H54 (cell line): ENCODE results near the gene B3GNT9.

Source experiments
- DNase-seq: peaks from one replicate; pipeline ENCODE4 v3.0.0; 2011; ENCODE audit warnings: low spot score, mixed read lengths; ENCODE audit not compliant: insufficient read length
- FAIRE-seq: peaks from 3 replicates; lab custom pipeline; 2011; peaks lifted over from hg19 to GRCh38; lab: Jason Lieb, UNC
- POLR2A ChIP-seq: IDR thresholded peaks from 2 replicates; pipeline ENCODE4 v1.6.1; 2011; ENCODE audit warnings: low read depth, mild to moderate bottlenecking, low read length

The B3GNT9 gene

GRCh38 chr16:67182288-67182687 is 31.5 kb upstream of the B3GNT9 start:
- no peak for FAIRE-seq
- TF ChIP-seq POLR2A = no peak
- DNase-seq = no peak

GRCh38 chr16:67181346-67181745 is 30.5 kb upstream of the B3GNT9 start:
- FAIRE-seq (peak; percentile 65), DNase-seq (peak; percentile 95)
- no peak for TF ChIP-seq POLR2A

- FAIRE-seq (no peak), DNase-seq (no peak)
- no peak for TF ChIP-seq POLR2A
These were observed 29.4 kb upstream of the B3GNT9 start for GRCh38 chr16:67180166-67180565.

DNA sequence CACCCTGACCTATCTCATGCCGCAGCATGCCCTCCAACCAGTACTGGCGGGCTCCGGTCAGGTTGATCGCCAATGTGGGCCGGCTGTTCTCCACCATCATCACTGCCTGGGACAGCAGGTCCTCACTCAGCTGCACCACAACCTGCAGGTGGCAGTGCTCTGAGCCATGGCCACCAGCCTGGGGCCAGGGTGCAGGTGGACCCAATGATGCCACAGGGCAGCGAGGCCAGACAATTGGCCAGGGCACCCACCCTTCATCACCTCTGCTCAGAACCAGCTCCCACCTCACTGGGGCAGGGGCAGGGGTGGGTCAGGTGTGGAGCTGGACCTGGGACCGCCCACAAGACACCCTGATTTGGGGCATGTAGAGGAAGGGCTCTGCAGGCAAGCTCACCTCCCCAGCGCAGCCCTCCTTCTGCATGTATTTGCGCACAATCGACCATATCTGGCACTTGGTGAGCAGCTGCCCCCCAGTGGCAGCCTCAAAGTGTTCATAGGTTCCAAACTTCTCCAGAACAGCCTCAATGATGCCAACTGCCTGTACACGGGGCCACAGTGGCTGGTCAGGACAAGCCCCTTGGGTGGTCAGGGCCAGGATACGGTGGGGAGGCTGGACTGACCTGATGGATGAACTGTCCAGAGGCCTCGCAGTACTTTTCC is 28.8 kb upstream of the B3GNT9 start:
- no peak for TF ChIP-seq POLR2A
- no peak for DNase-seq
- FAIRE-seq = no peak

DNA sequence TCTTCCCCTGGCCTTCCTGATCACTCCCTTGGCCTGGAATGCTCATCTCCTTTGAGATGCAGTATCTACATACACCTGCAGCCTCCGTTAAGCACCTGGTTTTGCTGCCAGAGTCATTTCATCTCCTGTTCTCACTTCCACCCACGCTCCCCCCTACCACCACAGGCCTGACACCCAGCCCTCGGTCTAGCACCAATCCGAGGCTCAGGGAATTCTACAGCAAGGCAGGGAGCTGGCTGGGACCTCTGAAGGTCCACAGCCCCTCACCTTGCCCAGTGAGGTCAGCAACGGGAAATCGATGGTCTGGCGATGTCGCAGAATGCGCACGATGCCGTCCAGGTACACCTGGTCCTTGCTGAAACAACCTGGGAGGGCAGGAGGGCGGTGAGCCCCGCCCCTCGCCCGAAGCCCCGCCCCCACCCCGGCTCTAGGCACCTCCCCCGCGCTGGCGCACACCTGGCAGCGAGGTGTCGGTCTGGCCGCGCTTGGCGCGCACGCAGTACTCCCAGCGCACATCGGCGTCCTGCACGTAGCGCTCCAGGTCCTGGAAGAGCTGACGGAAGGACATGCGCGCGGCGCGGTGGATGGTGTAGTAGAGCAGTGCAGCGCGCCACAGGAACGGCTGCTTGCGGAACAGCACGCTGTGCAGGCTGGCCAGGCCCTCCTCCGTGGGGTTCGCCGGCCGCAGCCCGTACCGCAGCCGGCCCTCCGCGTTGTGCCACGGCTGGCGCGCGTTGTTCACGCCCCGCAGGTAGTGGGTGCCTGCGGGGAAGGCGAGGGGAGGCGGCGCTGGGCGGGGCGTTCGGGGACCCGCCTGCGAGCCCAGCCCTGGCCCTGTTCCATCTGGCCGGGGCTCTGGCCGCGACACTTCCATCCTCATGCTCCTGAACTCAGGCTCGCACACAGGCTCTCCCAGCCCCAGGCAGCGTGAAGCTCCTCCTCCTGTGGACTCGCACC is 27.2 kb upstream of the B3GNT9 start:
- 0 out of 2 replicates have a peak, but pooled peaks have one; percentile 22 for TF ChIP-seq POLR2A

DNA sequence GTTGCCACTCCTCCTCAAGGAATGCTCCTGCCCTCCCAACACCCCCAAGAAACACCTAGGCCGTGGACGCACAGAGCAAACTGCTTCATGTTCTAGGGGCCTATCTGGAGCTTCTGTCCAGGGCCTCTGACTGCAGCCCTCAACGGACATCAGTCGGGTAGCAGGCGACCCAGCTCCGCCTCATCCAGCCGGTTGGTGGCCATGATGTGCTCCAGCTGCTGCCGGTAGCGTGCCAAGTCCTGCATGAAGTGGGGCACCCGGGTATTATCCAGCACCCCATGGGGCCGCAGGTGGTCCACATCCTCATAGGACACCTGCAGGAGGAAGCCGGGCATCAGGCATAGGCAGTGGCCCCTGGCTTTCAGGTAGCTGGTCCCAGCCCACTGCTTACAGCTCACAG is 25.9 kb upstream of the B3GNT9 start:
- DNase-seq = no peak
- no peak for FAIRE-seq
- TF ChIP-seq POLR2A = no peak; the same call in 1 of the 2 replicates

More for the DNA sequence above, 27.2 kb upstream of the B3GNT9 start:
- DNase-seq (no peak), FAIRE-seq (no peak)

DNA sequence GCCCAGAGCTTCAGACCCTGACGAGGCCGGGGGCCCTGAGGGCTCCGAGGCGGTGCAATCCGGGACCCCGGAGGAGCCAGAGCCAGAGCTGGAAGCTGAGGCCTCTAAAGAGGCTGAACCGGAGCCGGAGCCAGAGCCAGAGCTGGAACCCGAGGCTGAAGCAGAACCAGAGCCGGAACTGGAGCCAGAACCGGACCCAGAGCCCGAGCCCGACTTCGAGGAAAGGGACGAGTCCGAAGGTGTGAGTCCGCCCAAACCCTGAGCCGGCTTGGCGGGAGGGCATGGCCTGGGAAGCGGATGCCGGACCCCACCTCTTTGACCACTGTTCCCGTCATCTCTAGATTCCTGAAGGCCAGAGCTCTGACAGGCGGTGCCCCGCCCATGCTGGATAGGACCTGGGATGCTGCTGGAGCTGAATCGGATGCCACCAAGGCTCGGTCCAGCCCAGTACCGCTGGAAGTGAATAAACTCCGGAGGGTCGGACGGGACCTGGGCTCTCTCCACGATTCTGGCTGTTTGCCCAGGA is 24.0 kb upstream of the B3GNT9 start:
- no peak for DNase-seq
- FAIRE-seq = no peak
- TF ChIP-seq POLR2A = no peak

DNA sequence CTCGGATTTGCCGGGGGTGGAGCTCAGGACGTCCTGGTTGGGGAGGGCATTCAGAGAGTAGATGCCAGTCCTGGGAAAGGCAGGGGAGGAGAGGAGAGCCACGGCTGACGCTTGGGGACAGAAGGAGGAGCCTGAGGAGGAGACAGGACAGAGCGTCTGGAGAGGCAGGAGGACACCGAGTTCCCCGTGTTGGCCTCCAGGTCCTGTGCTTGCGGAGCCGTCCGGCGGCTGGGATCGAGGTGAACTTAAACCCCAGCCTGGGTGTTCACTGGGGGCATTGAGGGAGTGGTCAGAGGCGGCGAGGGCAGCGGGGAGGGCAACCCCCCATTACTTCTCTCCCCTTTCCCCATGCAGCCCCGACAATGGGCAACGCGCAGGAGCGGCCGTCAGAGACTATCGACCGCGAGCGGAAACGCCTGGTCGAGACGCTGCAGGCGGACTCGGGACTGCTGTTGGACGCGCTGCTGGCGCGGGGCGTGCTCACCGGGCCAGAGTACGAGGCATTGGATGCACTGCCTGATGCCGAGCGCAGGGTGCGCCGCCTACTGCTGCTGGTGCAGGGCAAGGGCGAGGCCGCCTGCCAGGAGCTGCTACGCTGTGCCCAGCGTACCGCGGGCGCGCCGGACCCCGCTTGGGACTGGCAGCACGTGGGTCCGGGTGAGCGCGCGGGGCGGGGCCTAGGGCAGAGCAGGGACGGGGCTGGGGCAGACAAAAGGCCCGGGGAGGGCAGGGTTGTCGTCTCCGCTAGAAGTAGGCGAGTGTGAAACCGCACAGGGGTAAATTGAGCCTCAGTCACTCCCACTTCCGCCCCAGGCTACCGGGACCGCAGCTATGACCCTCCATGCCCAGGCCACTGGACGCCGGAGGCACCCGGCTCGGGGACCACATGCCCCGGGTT is 23.3 kb upstream of the B3GNT9 start:
- no peak for FAIRE-seq

GRCh38 chr16:67173323-67173722 is 22.5 kb upstream of the B3GNT9 start:
- no peak for DNase-seq
- FAIRE-seq = no peak
- no peak for TF ChIP-seq POLR2A

More for the DNA sequence above, 23.3 kb upstream of the B3GNT9 start:
- TF ChIP-seq POLR2A = peak; percentile 72
- DNase-seq = peak; percentile 97

- 0 out of 2 replicates have a peak, but pooled peaks have one; percentile 12 for TF ChIP-seq POLR2A
- FAIRE-seq = no peak
- no peak for DNase-seq
These were observed 20.3 kb upstream of the B3GNT9 start for GRCh38 chr16:67170949-67171649.

- DNase-seq (peak; percentile 90), FAIRE-seq (no peak)
- peak; percentile 79 for TF ChIP-seq POLR2A
These were observed 19.6 kb upstream of the B3GNT9 start, which contains the start of gene NOL3 for GRCh38 chr16:67170168-67170948. Gene NOL3, plus strand, starts transcription at chr16:67170538.
